ENCODE data around the gene PXK.
"Not testable (repeated sequence)": the region's sequence is repeated elsewhere in the genome, so short reads cannot be mapped to it uniquely, and the experiment has no call there.

PXK gene

GRCh38 chr3:58323529-58324390, 8.9 kb upstream of the PXK start:
- DNase-seq (ENCODE audit: low read depth) = no peak

GRCh38 chr3:58324391-58325390, 8.0 kb upstream of the PXK start:
- no peak for DNase-seq (ENCODE audit: low read depth)

GRCh38 chr3:58325525-58325992, 7.1 kb upstream of the PXK start:
- no peak for DNase-seq (ENCODE audit: low read depth)

GRCh38 chr3:58326267-58326900, 6.3 kb upstream of the PXK start:
- DNase-seq (ENCODE audit: low read depth) = no peak

GRCh38 chr3:58329150-58329921, 3.4 kb upstream of the PXK start:
- no peak for DNase-seq (ENCODE audit: low read depth)

- no peak for DNase-seq (ENCODE audit: low read depth)
Measured at GRCh38 chr3:58329922-58330413, 2.7 kb upstream of the PXK start.

GRCh38 chr3:58331593-58332152, 1.0 kb upstream of the PXK start:
- no peak for DNase-seq (ENCODE audit: low read depth)

- no peak for DNase-seq (ENCODE audit: low read depth)
Measured at GRCh38 chr3:58333206-58334012, 717 bp downstream of the PXK start.

GRCh38 chr3:58334013-58334321, 1.3 kb downstream of the PXK start:
- no peak for DNase-seq (ENCODE audit: low read depth)

GRCh38 chr3:58334506-58334884, 1.8 kb downstream of the PXK start:
- no peak for DNase-seq (ENCODE audit: low read depth)

- no peak for DNase-seq (ENCODE audit: low read depth)
Measured at GRCh38 chr3:58335652-58335947, 2.9 kb downstream of the PXK start.

- DNase-seq (ENCODE audit: low read depth) = no peak
Measured at GRCh38 chr3:58336135-58336882, 3.6 kb downstream of the PXK start.

GRCh38 chr3:58337190-58337589, 4.5 kb downstream of the PXK start:
- DNase-seq (ENCODE audit: low read depth) = no peak

- DNase-seq (ENCODE audit: low read depth) = not testable (repeated sequence)
Measured at GRCh38 chr3:58339146-58339545, 6.5 kb downstream of the PXK start.

GRCh38 chr3:58340594-58341244, 8.0 kb downstream of the PXK start:
- no peak for DNase-seq (ENCODE audit: low read depth)

GRCh38 chr3:58341376-58341775, 8.7 kb downstream of the PXK start:
- DNase-seq (ENCODE audit: low read depth) = no peak

- no peak for DNase-seq (ENCODE audit: low read depth)
Measured at GRCh38 chr3:58342676-58343075, 10.0 kb downstream of the PXK start.

GRCh38 chr3:58345457-58345856, 12.8 kb downstream of the PXK start:
- DNase-seq (ENCODE audit: low read depth) = no peak

- DNase-seq (ENCODE audit: low read depth) = no peak
Measured at GRCh38 chr3:58346368-58346767, 13.7 kb downstream of the PXK start.
